Prostate gland (tissue), 2 donors: ENCODE data around the gene MAML3. TPM values are rescaled to one million over a fixed set of nuclear protein-coding genes. Genes with fewer than 3 reads are reported as not detected.
A peak's percentile ranks its signal among the peaks of the same experiment; 100 is the strongest.

Source experiments
- DNase-seq: peaks from one replicate; pipeline ENCODE4 v3.0.0-alpha.2; 2019; ENCODE audit warnings: low spot score
- H3K27ac ChIP-seq, 2 donors: fragments of 200-600 bp; sonication (generic); 2 replicates each; pipeline ENCODE4 v1.5.1; 2017 to 2019
- H3K27me3 ChIP-seq: fragments of 200-600 bp; sonication (generic); replicated peaks from 2 replicates; pipeline ENCODE4 v1.5.1; 2019; ENCODE audit not compliant: insufficient read depth
- H3K36me3 ChIP-seq, 2 donors: fragments of 200-600 bp; sonication (generic); 1 replicate in 1 of 2; 2 replicates in 1 of 2; pipeline versions ENCODE4 v1.5.1 to v1.8.1; 2017 to 2019
- H3K4me1 ChIP-seq: fragments of 200-600 bp; sonication (generic); replicated peaks from 2 replicates; pipeline ENCODE4 v1.5.1; 2019
- H3K4me3 ChIP-seq, 2 donors: fragments of 200-600 bp; sonication (generic); 2 replicates each; pipeline ENCODE4 v1.5.1; 2017 to 2019
- H3K9me3 ChIP-seq: fragments of 200-600 bp; sonication (generic); 2 replicates; pipeline ENCODE4 v1.5.1; 2017
- CTCF ChIP-seq, 4 experiments: fragments of 200-600 bp in 2 of 4; fragments of 450-650 bp in 2 of 4; sonication (generic) in 2 of 4; IDR thresholded peaks; 1 replicate in 3 of 4; 2 replicates in 1 of 4; pipeline ENCODE4 v1.5.1; 2016 to 2019; ENCODE audit warnings: antibody characterized with exemption in 4 of 4, mild to moderate bottlenecking in 2 of 4, moderate library complexity in 2 of 4
- POLR2A ChIP-seq: fragments of 450-650 bp; IDR thresholded peaks from one replicate; pipeline ENCODE4 v1.6.1; 2016; ENCODE audit warnings: antibody characterized with exemption, mild to moderate bottlenecking
- POLR2AphosphoS5 ChIP-seq: sonication (generic); formaldehyde crosslinking; IDR thresholded peaks from one replicate; pipeline ENCODE4 v1.6.1; 2017; ENCODE audit warnings: antibody characterized with exemption
- WGBS: methylation state at CpG from one replicate; pipeline ENCODE4 v1.1.5; 2018; 5-methylcytosine and 5-hydroxymethylcytosine counted together
- intact Hi-C: fragments of 100-400 bp; cut with DNase I; formaldehyde crosslinking; loops from one replicate; pipeline ENCODE4 v1.14.2; 2022
- total RNA-seq, 2 donors: library from RNA; depleted of rRNA; stranded (reverse); fragments of >200 nt; gene quantifications; one replicate each; pipeline ENCODE4 v1.1.0, GENCODE V29; 2016

The MAML3 gene
- total RNA-seq, 2 donors from 2014 or later, result 15.0 to 30.6 TPM

- TF ChIP-seq POLR2A (no peak), CTCF (IDR thresholded peaks at IDR 0.05) (no peak), POLR2AphosphoS5 (no peak)
- 46% methylated on average over 11 of the region's 11 CpGs for WGBS
- no peaks in the 10 kb centered on the region for H3K36me3 ChIP-seq
- peak overlapping the region in 1 of 2 donors; percentile 20 for H3K27ac ChIP-seq
- intact Hi-C loops, result no loop called here
- no peaks in the 10 kb centered on the region for H3K27me3 ChIP-seq
- H3K9me3 ChIP-seq, result no peaks in the 10 kb centered on the region
- no peaks in the 10 kb centered on the region for H3K4me1 ChIP-seq
- no peak for DNase-seq
- no peak overlapping the region for H3K4me3 ChIP-seq
These were observed 344.9 kb downstream of the MAML3 start for GRCh38 chr4:139808808-139809756.

GRCh38 chr4:139808381-139808807, 345.6 kb downstream of the MAML3 start:
- intact Hi-C loops, result no loop called here
- Histone ChIP-seq H3K36me3 (no peaks in the 10 kb centered on the region), H3K9me3 (no peaks in the 10 kb centered on the region), H3K4me1 (no peaks in the 10 kb centered on the region), H3K27me3 (no peaks in the 10 kb centered on the region), H3K4me3 (no peak overlapping the region), H3K27ac (peak overlapping the region in 1 of 2 donors; percentile 20)
- TF ChIP-seq POLR2AphosphoS5, result no peak
- TF ChIP-seq POLR2A, result no peak
- TF ChIP-seq CTCF (IDR thresholded peaks at IDR 0.05), result no peak
- no peak for DNase-seq
- 39% methylated on average over 4 of the region's 4 CpGs for WGBS

- no peaks in the 10 kb centered on the region for H3K27me3 ChIP-seq
- no peaks in the 10 kb centered on the region for H3K36me3 ChIP-seq
- 82% methylated on average over 4 of the region's 4 CpGs for WGBS
- no peak for DNase-seq
- no peak for TF ChIP-seq POLR2AphosphoS5
- no peak for TF ChIP-seq POLR2A
- no peak for TF ChIP-seq CTCF (IDR thresholded peaks at IDR 0.05)
- intact Hi-C loops, result no loop called here
- H3K9me3 ChIP-seq, result no peaks in the 10 kb centered on the region
- no peak overlapping the region for H3K27ac ChIP-seq
- H3K4me3 ChIP-seq, result no peak overlapping the region
- H3K4me1 ChIP-seq, result no peaks in the 10 kb centered on the region
These were observed 346.5 kb downstream of the MAML3 start for GRCh38 chr4:139807483-139807882.

DNA sequence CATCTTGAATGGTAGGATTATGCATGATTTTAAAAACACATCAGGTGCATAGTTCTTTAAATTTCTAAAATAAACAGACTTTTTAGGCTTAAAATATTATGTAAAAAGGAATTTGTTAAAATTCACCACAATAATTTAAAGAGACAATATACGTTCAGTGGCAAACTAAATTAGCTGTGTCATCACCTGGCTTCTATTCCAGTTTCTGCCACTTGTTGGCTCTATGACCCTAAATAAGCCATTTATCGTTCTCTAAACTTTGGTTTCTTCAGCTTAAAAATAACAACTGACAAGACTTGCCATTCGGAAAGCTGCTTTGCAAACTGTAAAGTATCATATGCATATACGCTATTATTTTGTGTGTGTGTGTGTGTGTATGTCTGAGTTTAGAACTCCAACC, 347.1 kb downstream of the MAML3 start:
- no peak for TF ChIP-seq POLR2A
- Histone ChIP-seq H3K36me3 (no peaks in the 10 kb centered on the region), H3K4me3 (no peak overlapping the region), H3K27ac (no peak overlapping the region), H3K27me3 (no peaks in the 10 kb centered on the region), H3K9me3 (no peaks in the 10 kb centered on the region), H3K4me1 (no peaks in the 10 kb centered on the region)
- intact Hi-C loops, result no loop called here
- no peak for DNase-seq
- 72% methylated on average over 4 of the region's 4 CpGs for WGBS

- no peak for DNase-seq
- Histone ChIP-seq H3K27ac (no peak overlapping the region), H3K4me3 (no peak overlapping the region), H3K9me3 (no peaks in the 10 kb centered on the region), H3K36me3 (no peaks in the 10 kb centered on the region), H3K27me3 (no peaks in the 10 kb centered on the region), H3K4me1 (no peaks in the 10 kb centered on the region)
- TF ChIP-seq CTCF (IDR thresholded peaks at IDR 0.05) (no peak), POLR2A (no peak), POLR2AphosphoS5 (no peak)
- 50% methylated on average over 2 of the region's 2 CpGs for WGBS
- intact Hi-C loops, result no loop called here
These were observed 351.1 kb downstream of the MAML3 start for GRCh38 chr4:139802931-139803330.
